Panc1 (cell line): ENCODE data around the gene YWHAG. TPM values are rescaled to one million over a fixed set of nuclear protein-coding genes. Genes with fewer than 3 reads are reported as not detected.
"Not testable (repeated sequence)": the region's sequence is repeated elsewhere in the genome, so short reads cannot be mapped to it uniquely, and the experiment has no call there.

Source experiments
- ATAC-seq: fragments of 200-7000 bp; cut with Tn5 transposase; 2 replicates; pipeline ENCODE4 v1.9.1; 2020; ENCODE audit warnings: mild to moderate bottlenecking, moderate library complexity
- BruUV-seq: library from RNA; stranded (reverse); fragments of 400-500 nt; replicated peaks from 2 replicates; lab custom pipeline; 2021; lab: Mats Ljungman, UMichigan
- CTCF ChIA-PET: fragments of 300-600 bp; sonication (Branson Sonifier 250); formaldehyde crosslinking; loops from one replicate; lab custom pipeline; 2022; ENCODE audit warnings: antibody characterized with exemption; lab: Charles Lee
- POLR2A ChIA-PET: fragments of 300-600 bp; sonication (Branson Sonifier 250); formaldehyde crosslinking; loops from one replicate; lab custom pipeline; 2022; ENCODE audit warnings: antibody characterized with exemption; lab: Charles Lee
- DNase-seq: peaks from one replicate; pipeline ENCODE4 v3.0.0-alpha.2; 2010; ENCODE audit warnings: low read depth, low spot score
- H3K27ac ChIP-seq: 2 replicates; pipeline ENCODE4 v1.5.1; 2011; ENCODE audit warnings: mild to moderate bottlenecking, low read length, inconsistent platforms
- H3K27me3 ChIP-seq: fragments of 200-500 bp; sonication (Bioruptor generic); 2 replicates; pipeline ENCODE4 v1.6.0; 2014; ENCODE audit warnings: low read length, inconsistent platforms; ENCODE audit not compliant: control insufficient read depth, insufficient read depth
- H3K36me3 ChIP-seq: fragments of 200-500 bp; sonication (Bioruptor generic); 2 replicates; pipeline ENCODE4 v1.5.1; 2014; ENCODE audit warnings: inconsistent platforms, mild to moderate bottlenecking, low read length, moderate library complexity; ENCODE audit not compliant: control insufficient read depth, insufficient read depth
- H3K4me1 ChIP-seq: 2 replicates; pipeline ENCODE4 v1.5.1; 2011; ENCODE audit warnings: inconsistent platforms, mild to moderate bottlenecking, low read length, moderate library complexity; ENCODE audit not compliant: control insufficient read depth, insufficient read depth
- H3K4me3 ChIP-seq, 2 experiments: 2 replicates each; pipeline ENCODE4 v1.5.1; 2011 to 2012; ENCODE audit warnings: low read depth in 2 of 2, low read length in 2 of 2, mild to moderate bottlenecking in 2 of 2, inconsistent platforms in 1 of 2, moderate library complexity in 1 of 2
- H3K9me3 ChIP-seq: fragments of 200-500 bp; sonication (Bioruptor generic); 2 replicates; pipeline ENCODE4 v1.5.1; 2014; ENCODE audit warnings: low read depth, mild to moderate bottlenecking, inconsistent platforms, low read length, moderate library complexity; ENCODE audit not compliant: control insufficient read depth, insufficient read depth
- POLR2AphosphoS5 ChIP-seq: IDR thresholded peaks from 2 replicates; pipeline ENCODE4 v1.6.1; 2012; ENCODE audit warnings: mild to moderate bottlenecking, low read depth, low read length, moderate library complexity
- SIN3A ChIP-seq: IDR thresholded peaks from 2 replicates; pipeline ENCODE4 v1.6.1; 2012; ENCODE audit warnings: low read depth, mild to moderate bottlenecking, low read length, moderate library complexity, borderline replicate concordance; ENCODE audit not compliant: insufficient read depth
- TCF7L2 ChIP-seq: IDR thresholded peaks from 2 replicates; pipeline ENCODE4 v1.6.1; 2011; ENCODE audit warnings: mild to moderate bottlenecking, low read depth, low read length, inconsistent platforms
- in situ Hi-C: cut with HindIII; loops from 2 replicates; pipeline ENCODE4 v1.10.0; 2016; ENCODE audit warnings: low sequenced_read_pairs, low pct_unique_long_range_greater_than_20kb
- intact Hi-C: fragments of 100-400 bp; cut with micrococcal nuclease; formaldehyde crosslinking; loops from one replicate; pipeline ENCODE4 v1.10.0; 2022; ENCODE audit not compliant: unreplicated experiment
- total RNA-seq: library from RNA; stranded (reverse); gene quantifications from one replicate; pipeline ENCODE4 v1.2.1, GENCODE V29; 2021; ENCODE audit not compliant: unreplicated experiment
- TF ChIP-seq, protein P1 (sequence below), 2 experiments: IDR thresholded peaks; 2 replicates each; pipeline ENCODE4 v1.6.1; 2011 to 2012; ENCODE audit warnings: low read depth in 2 of 2, control low read depth in 1 of 2, low read length in 1 of 2, mild to moderate bottlenecking in 1 of 2, moderate library complexity in 1 of 2; ENCODE audit not compliant: insufficient read depth in 1 of 2
- TF ChIP-seq, protein P2 (sequence below): fragments of 450-650 bp; IDR thresholded peaks from 2 replicates; pipeline ENCODE4 v1.5.1; 2017; ENCODE audit warnings: mild to moderate bottlenecking

Gene YWHAG
- total RNA-seq, 1 experiment from 2014 or later, result 210 TPM

DNA sequence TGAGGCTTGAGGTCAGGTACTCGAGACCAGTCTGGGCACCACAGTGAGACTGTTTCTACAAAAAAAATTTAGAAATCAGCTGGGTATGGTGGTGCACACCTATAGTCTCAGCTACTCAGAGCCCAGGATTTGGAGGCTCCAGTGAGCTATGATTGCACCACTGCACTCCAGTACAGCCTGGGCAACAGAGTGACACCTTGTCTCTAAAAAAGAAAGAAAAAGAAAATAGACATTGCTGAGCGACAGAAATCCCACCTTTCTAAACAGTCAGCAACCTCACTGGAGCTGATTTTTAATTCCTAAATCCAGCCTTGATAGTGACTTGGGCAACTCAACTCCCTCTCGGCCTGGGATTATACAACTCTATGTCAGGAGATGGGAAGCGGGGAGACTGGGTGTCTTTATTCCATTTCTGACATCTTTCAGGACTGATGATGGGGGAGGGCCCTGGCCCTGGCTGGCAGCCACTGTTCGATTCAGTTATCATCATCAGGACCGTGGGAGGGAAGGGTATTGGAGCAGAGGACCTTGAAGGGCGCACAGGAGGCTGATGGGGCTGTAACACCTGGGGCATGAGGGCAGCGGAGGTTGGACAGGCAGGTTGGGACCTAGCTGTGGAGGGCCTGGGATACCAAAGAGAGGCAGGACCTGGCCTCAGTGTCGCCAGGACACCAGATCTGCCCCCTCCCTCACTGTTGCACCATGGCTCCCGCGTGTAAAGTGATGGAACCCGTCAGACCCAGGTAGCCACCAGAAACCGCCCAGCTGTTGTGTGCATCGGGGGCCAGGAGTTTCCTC lies 41.6 kb downstream of the YWHAG start:
- CTCF ChIA-PET, result interaction anchor here (0.5 to 0.8 kb wide), 4 partner anchors 14 to 139 kb away, joined by 3 to 6 read pairs (median 4); no protein-coding TSS in a partner anchor
- DNase-seq, result no peak
- TF ChIP-seq TCF7L2, result no peak
- TF ChIP-seq, protein P1, sequence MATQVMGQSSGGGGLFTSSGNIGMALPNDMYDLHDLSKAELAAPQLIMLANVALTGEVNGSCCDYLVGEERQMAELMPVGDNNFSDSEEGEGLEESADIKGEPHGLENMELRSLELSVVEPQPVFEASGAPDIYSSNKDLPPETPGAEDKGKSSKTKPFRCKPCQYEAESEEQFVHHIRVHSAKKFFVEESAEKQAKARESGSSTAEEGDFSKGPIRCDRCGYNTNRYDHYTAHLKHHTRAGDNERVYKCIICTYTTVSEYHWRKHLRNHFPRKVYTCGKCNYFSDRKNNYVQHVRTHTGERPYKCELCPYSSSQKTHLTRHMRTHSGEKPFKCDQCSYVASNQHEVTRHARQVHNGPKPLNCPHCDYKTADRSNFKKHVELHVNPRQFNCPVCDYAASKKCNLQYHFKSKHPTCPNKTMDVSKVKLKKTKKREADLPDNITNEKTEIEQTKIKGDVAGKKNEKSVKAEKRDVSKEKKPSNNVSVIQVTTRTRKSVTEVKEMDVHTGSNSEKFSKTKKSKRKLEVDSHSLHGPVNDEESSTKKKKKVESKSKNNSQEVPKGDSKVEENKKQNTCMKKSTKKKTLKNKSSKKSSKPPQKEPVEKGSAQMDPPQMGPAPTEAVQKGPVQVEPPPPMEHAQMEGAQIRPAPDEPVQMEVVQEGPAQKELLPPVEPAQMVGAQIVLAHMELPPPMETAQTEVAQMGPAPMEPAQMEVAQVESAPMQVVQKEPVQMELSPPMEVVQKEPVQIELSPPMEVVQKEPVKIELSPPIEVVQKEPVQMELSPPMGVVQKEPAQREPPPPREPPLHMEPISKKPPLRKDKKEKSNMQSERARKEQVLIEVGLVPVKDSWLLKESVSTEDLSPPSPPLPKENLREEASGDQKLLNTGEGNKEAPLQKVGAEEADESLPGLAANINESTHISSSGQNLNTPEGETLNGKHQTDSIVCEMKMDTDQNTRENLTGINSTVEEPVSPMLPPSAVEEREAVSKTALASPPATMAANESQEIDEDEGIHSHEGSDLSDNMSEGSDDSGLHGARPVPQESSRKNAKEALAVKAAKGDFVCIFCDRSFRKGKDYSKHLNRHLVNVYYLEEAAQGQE (IDR thresholded peaks at IDR 0.05; ENCODE audit: insufficient read depth in 1 of 2, low read depth in 2 of 2, low read length in 1 of 2), result no peak
- TF ChIP-seq SIN3A, result no peak
- TF ChIP-seq POLR2AphosphoS5, result no peak
- TF ChIP-seq, protein P2, sequence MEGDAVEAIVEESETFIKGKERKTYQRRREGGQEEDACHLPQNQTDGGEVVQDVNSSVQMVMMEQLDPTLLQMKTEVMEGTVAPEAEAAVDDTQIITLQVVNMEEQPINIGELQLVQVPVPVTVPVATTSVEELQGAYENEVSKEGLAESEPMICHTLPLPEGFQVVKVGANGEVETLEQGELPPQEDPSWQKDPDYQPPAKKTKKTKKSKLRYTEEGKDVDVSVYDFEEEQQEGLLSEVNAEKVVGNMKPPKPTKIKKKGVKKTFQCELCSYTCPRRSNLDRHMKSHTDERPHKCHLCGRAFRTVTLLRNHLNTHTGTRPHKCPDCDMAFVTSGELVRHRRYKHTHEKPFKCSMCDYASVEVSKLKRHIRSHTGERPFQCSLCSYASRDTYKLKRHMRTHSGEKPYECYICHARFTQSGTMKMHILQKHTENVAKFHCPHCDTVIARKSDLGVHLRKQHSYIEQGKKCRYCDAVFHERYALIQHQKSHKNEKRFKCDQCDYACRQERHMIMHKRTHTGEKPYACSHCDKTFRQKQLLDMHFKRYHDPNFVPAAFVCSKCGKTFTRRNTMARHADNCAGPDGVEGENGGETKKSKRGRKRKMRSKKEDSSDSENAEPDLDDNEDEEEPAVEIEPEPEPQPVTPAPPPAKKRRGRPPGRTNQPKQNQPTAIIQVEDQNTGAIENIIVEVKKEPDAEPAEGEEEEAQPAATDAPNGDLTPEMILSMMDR, result no peak
- Histone ChIP-seq H3K4me3 (peak overlapping the region; percentile 61 to 70), H3K9me3 (no peaks in the 10 kb centered on the region), H3K36me3 (no peaks in the 10 kb centered on the region), H3K27ac (peak overlapping the region; percentile 90), H3K4me1 (peaks cover 13% of the 10 kb centered on the region), H3K27me3 (no peaks in the 10 kb centered on the region)
- intact Hi-C loops (no loop called here), in situ Hi-C loops (no loop called here)
- BruUV-seq, result no TSS peak
- POLR2A ChIA-PET, result interaction anchor here (0.5 kb wide), 2 partner anchors 16 to 55 kb away, joined by 6 to 14 read pairs; no protein-coding TSS in a partner anchor
- no peak for ATAC-seq

DNA sequence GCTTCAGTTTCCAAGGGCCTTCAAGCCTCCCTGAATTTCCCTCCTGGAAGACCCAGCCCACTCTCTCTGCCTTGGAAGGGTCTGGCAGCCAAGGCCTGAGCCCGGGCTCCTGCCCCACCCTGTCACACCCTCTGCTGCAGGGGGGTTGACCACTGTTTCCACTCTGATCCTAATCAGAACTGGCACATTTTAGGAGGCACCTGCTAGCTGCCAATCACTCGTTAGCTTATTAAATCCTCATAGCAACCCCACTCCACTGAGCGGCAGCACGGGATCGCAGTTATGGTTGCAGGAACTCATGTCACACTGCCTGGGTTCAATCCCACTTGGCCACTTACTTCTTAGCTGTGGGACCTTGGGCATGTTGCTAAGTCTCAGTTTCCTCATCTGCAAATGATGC lies 43.4 kb downstream of the YWHAG start:
- BruUV-seq, result no TSS peak
- Histone ChIP-seq H3K4me3 (no peak overlapping the region), H3K36me3 (no peaks in the 10 kb centered on the region), H3K27ac (no peak overlapping the region), H3K27me3 (no peaks in the 10 kb centered on the region), H3K4me1 (peaks cover 18% of the 10 kb centered on the region), H3K9me3 (no peaks in the 10 kb centered on the region)
- TF ChIP-seq, protein P1 (IDR thresholded peaks at IDR 0.05; ENCODE audit: insufficient read depth in 1 of 2, low read depth in 2 of 2, low read length in 1 of 2), result no peak
- TF ChIP-seq, protein P2, result no peak
- TF ChIP-seq TCF7L2, result no peak
- TF ChIP-seq POLR2AphosphoS5, result no peak
- no peak for TF ChIP-seq SIN3A
- ATAC-seq, result no peak
- no peak for DNase-seq
- CTCF ChIA-PET, result no interaction called here
- in situ Hi-C loops (no loop called here), intact Hi-C loops (loop anchor here (2.0 kb wide), 1 partner anchor 137 kb away; no protein-coding TSS in a partner anchor)
- POLR2A ChIA-PET, result no interaction called here

DNA sequence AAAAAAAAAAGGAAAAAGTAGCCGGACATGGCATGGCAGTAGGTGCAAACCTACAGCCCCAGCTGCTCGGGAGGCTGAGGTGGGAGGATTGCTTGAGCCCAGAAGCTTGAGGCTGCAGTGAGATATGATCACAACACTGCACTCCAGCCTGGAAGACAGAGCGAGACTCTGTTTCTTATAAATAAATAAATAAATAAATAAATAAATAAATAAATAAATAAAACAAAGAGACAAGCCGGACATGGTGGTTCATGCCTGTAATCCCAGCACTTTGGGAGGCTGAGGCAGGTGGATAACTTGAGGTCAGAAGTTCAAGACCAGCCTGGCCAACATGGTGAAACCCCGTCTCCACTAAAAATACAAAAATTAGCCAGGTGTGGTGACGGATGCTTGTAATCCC lies 44.1 kb downstream of the YWHAG start:
- POLR2A ChIA-PET, result not testable (repeated sequence)
- H3K27ac ChIP-seq, result 0 out of 2 replicates have a peak overlapping the region, but pooled peaks have one; percentile 48

More for the DNA sequence above, 44.1 kb downstream of the YWHAG start:
- H3K4me3 ChIP-seq, ATAC-seq, DNase-seq, H3K27me3 ChIP-seq, in situ Hi-C loops, H3K9me3 ChIP-seq, BruUV-seq, H3K36me3 ChIP-seq: not testable (repeated sequence)
- intact Hi-C loops, result loop anchor here (1.0 to 2.0 kb wide), 2 partner anchors 23 to 136 kb away; no protein-coding TSS in a partner anchor
- H3K4me1 ChIP-seq, result peaks cover 19% of the 10 kb centered on the region
- CTCF ChIA-PET, result interaction anchor here (0.7 to 2.9 kb wide), 4 partner anchors 10 to 449 kb away, joined by 6 to 23 read pairs (median 9); no protein-coding TSS in a partner anchor
